Measurements from ENCODE around the gene NHLRC4.

The NHLRC4 gene

DNA sequence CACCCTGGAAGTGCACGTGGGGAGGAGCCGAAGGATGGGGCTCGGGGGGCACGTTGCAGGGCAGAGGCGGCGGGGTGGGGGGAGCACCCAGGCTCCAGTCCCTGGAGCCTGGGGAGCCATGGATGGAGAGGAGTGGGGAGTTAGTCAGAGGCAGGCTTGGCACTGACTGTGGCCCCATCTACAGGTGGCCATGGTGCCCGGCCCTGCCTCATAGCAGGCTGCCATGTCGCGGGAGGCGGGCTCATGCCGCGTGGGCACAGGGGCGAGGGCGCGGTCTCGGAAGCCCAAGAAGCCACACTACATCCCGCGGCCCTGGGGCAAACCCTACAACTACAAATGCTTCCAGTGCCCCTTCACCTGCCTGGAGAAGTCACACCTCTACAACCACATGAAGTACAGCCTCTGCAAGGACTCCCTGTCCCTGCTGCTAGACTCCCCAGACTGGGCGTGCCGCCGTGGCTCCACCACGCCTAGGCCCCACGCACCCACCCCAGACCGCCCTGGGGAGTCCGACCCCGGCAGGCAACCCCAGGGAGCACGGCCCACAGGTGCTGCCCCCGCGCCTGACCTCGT lies 3.6 kb upstream of the NHLRC4 start:
- Histone ChIP-seq H3K9me2 (replicated peaks; ENCODE audit: control insufficient read depth, low read length) (no peaks in the 10 kb centered on the region), H3K27ac (ENCODE audit: low read depth, low read length) (no peak overlapping the region), H3K4me3 (ENCODE audit: low read length) (no peak overlapping the region), H3K27me3 (ENCODE audit: control insufficient read depth, low read length) (peaks cover 6% of the 10 kb centered on the region), H3K4me1 (ENCODE audit: control insufficient read depth, low read length) (peaks cover 23% of the 10 kb centered on the region), H3K9me3 (ENCODE audit: control insufficient read depth, insufficient read depth, low read length) (no peaks in the 10 kb centered on the region), H3K4me2 (ENCODE audit: low read length) (no peak overlapping the region), H3K79me2 (ENCODE audit: control insufficient read depth, low read length) (no peaks in the 10 kb centered on the region), H3K36me3 (ENCODE audit: control insufficient read depth, low read length) (no peaks in the 10 kb centered on the region), H4K20me1 (ENCODE audit: control insufficient read depth, insufficient read depth, low read depth, low read length) (no peaks in the 10 kb centered on the region), H3F3A (ENCODE audit: control insufficient read depth, insufficient read depth) (no peaks in the 10 kb centered on the region)
- TF ChIP-seq, protein P1, sequence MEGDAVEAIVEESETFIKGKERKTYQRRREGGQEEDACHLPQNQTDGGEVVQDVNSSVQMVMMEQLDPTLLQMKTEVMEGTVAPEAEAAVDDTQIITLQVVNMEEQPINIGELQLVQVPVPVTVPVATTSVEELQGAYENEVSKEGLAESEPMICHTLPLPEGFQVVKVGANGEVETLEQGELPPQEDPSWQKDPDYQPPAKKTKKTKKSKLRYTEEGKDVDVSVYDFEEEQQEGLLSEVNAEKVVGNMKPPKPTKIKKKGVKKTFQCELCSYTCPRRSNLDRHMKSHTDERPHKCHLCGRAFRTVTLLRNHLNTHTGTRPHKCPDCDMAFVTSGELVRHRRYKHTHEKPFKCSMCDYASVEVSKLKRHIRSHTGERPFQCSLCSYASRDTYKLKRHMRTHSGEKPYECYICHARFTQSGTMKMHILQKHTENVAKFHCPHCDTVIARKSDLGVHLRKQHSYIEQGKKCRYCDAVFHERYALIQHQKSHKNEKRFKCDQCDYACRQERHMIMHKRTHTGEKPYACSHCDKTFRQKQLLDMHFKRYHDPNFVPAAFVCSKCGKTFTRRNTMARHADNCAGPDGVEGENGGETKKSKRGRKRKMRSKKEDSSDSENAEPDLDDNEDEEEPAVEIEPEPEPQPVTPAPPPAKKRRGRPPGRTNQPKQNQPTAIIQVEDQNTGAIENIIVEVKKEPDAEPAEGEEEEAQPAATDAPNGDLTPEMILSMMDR (IDR thresholded peaks at IDR 0.05; ENCODE audit: low read depth, low read length, poor library complexity, severe bottlenecking), result no peak
- TF ChIP-seq EZH2phosphoT487 (IDR thresholded peaks at IDR 0.05; ENCODE audit: borderline replicate concordance, low read length), result no peak

DNA sequence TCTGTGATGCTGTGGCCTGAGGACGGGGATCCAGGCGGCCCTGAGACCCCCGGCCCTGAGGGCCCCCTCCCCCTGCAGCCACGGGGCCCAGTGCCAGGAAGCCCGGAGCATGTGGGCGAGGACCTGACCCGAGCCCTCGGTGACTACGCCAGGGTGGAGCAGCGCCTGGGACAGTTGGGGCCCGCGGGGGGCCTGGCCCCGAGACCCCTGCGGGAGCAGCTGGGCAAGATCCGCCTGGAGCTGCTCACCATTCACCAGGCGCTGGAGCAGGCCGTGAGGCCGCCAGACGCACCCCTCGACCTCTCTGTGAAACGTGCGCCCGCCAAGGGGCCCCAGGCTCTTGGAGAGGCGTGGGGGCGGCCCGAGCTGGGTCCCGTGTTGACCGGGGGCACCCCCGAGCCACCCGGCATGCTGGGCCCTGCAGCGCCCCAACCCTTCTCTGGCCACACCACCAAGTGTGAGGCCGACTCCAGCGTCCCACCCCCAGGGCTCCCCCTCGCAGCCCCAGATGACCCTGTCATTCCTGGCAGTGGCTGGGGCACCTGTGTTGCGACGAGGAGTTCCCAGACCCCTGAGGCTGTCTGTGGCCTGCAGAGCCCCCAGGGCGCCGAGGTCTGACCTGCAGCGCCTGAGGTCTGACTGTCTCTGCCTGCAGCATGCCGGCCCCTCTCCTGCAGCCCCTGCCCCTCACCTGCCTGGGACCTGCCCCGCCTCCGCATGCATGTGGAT lies 2.0 kb upstream of the NHLRC4 start:
- H3K36me3 ChIP-seq (ENCODE audit: control insufficient read depth, low read length), result no peaks in the 10 kb centered on the region
- no peaks in the 10 kb centered on the region for H4K20me1 ChIP-seq (ENCODE audit: control insufficient read depth, insufficient read depth, low read depth, low read length)
- no peak overlapping the region for H3K27ac ChIP-seq (ENCODE audit: low read depth, low read length)
- H3K9me2 ChIP-seq (replicated peaks; ENCODE audit: control insufficient read depth, low read length), result no peaks in the 10 kb centered on the region
- H3K79me2 ChIP-seq (ENCODE audit: control insufficient read depth, low read length), result no peaks in the 10 kb centered on the region
- no peak for TF ChIP-seq EZH2phosphoT487 (IDR thresholded peaks at IDR 0.05; ENCODE audit: borderline replicate concordance, low read length)
- TF ChIP-seq, protein P1 (IDR thresholded peaks at IDR 0.05; ENCODE audit: low read depth, low read length, poor library complexity, severe bottlenecking), result no peak
- H3K4me2 ChIP-seq (ENCODE audit: low read length), result no peak overlapping the region
- no peaks in the 10 kb centered on the region for H3F3A ChIP-seq (ENCODE audit: control insufficient read depth, insufficient read depth)
- H3K4me1 ChIP-seq (ENCODE audit: control insufficient read depth, low read length), result peaks cover 26% of the 10 kb centered on the region
- H3K4me3 ChIP-seq (ENCODE audit: low read length), result no peak overlapping the region
- H3K27me3 ChIP-seq (ENCODE audit: control insufficient read depth, low read length), result no peaks in the 10 kb centered on the region; the same call in 1 of the 2 replicates
- H3K9me3 ChIP-seq (ENCODE audit: control insufficient read depth, insufficient read depth, low read length), result no peaks in the 10 kb centered on the region

DNA sequence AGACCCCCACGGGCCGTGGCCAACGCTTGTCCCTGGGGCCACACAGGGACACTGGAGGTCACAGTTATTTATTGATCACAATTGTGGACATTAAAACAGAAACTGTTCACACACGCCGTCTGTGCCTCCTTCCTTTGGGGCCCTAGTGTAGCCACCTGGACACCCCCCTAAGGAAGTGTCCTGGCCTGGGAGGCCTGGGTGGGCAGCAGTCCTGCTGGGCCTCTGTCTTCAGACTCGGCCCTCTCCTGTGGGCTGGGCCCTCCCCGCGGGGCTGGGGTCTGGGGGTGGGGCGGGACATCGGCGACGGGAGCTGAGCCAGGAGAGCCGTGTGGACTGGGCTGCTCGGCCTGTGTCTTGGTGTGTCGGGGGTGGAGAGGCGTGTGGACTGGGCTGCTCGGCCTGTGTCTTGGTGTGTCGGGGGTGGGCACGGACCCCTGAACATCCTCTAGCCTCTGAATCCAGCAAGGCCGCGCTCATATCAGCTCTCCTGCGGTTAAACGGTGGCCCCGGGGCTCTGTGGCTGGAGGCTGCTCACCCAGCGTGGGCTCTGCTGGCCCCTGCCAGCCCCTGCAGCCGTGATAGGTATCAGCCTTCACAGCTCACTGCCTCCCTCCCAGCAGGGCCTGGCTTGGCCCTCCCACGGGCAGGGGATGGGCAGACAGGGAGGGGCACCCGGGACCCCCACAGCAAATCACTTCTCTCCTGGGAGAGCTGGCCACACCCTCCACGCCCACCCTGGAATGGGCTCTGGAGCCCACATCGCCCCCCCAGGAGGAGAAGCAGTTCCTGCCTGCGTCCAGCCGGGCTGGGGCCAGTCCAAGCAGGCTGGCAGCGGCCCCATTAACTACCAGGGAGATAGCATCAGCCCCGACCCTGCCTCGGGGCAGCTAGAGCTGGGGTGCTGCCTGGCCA lies 1.1 kb upstream of the NHLRC4 start:
- no peak overlapping the region for H3K4me3 ChIP-seq (ENCODE audit: low read length)
- no peaks in the 10 kb centered on the region for H3K36me3 ChIP-seq (ENCODE audit: control insufficient read depth, low read length)
- H3K4me2 ChIP-seq (ENCODE audit: low read length), result no peak overlapping the region

More for the DNA sequence above, 1.1 kb upstream of the NHLRC4 start:
- H3K4me1 ChIP-seq (ENCODE audit: control insufficient read depth, low read length), result peaks cover 27% of the 10 kb centered on the region
- no peak overlapping the region for H3K27ac ChIP-seq (ENCODE audit: low read depth, low read length)
- no peaks in the 10 kb centered on the region for H3K9me2 ChIP-seq (replicated peaks; ENCODE audit: control insufficient read depth, low read length)
- no peaks in the 10 kb centered on the region for H3F3A ChIP-seq (ENCODE audit: control insufficient read depth, insufficient read depth)
- no peaks in the 10 kb centered on the region for H3K27me3 ChIP-seq (ENCODE audit: control insufficient read depth, low read length)
- H3K79me2 ChIP-seq (ENCODE audit: control insufficient read depth, low read length), result peaks cover 8% of the 10 kb centered on the region
- H4K20me1 ChIP-seq (ENCODE audit: control insufficient read depth, insufficient read depth, low read depth, low read length), result no peaks in the 10 kb centered on the region
- TF ChIP-seq, protein P1 (IDR thresholded peaks at IDR 0.05; ENCODE audit: low read depth, low read length, poor library complexity, severe bottlenecking), result no peak
- TF ChIP-seq EZH2phosphoT487 (IDR thresholded peaks at IDR 0.05; ENCODE audit: borderline replicate concordance, low read length), result no peak
- no peaks in the 10 kb centered on the region for H3K9me3 ChIP-seq (ENCODE audit: control insufficient read depth, insufficient read depth, low read length)
